Left renal cortex interstitium (tissue), 4 donors: ENCODE measurements around the gene RGS12. TPM values are rescaled to one million over a fixed set of nuclear protein-coding genes. Genes with fewer than 3 reads are reported as not detected.
A peak's percentile ranks its signal among the peaks of the same experiment; 100 is the strongest.
"Not testable (repeated sequence)": the region's sequence is repeated elsewhere in the genome, so short reads cannot be mapped to it uniquely, and the experiment has no call there.

Experiments used
- DNase-seq, 4 donors: peaks; one replicate each; pipeline ENCODE4 v3.0.0-alpha.2; 2013; ENCODE audit warnings: low read depth in 4 of 4, low spot score in 2 of 4, missing footprints in 1 of 4
- polyA plus RNA-seq, 4 donors: library from polyadenylated mRNA; unstranded; fragments of 120-200 nt; gene quantifications; one replicate each; pipeline ENCODE4 v1.2.1, GENCODE V29; 2013; ENCODE audit not compliant: insufficient read length in 4 of 4

Gene RGS12
- polyA plus RNA-seq, 4 donors: 31.4 to 64.4 (median 50.5) TPM

DNA sequence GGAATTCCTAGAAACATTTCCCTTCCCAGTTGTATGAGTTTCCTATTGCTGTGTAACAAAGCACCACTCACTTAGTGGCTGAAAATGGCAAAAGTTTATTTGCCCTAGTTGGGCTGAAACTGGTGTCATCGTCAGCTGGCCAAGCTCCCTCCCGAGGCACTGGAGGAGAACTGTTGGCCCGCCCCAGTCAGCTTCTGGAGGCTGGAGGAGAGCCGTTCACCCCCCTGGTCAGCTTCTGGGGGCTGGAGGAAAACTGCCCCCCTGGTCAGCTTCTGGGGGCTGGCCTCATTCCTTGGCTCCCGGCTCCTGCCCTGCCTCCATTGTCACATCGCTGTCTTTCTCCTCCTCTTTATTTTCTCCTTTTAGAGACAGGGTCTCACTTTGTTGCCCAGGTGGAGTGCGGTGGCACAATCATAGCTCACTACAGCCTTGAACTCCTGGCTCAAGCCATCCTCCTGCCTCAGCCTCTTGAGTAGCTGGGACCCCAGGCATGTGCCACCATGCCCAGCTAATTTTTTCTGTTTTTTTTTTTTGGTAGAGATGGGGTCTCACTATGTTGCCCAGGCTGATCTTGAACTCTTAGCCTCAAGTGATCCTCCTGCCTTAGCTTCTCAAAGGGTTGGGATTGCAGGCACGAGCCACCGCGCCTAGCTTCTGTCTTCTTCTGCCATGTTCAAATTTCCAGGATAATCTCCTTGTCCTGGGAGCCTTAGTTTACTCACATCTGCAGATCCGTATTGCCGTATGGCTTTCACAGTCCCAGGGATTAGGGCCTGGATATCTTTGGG is 3.2 kb downstream of the RGS12 start:
- no peak for DNase-seq

GRCh38 chr4:3296651-3297050 is 3.8 kb downstream of the RGS12 start:
- DNase-seq: no peak

GRCh38 chr4:3297066-3297859 is 4.4 kb downstream of the RGS12 start:
- DNase-seq: no peak

- DNase-seq: no peak
Observed at GRCh38 chr4:3299122-3299975, 6.5 kb downstream of the RGS12 start.

GRCh38 chr4:3299976-3300671 is 7.3 kb downstream of the RGS12 start:
- DNase-seq: no peak

- DNase-seq: not testable (repeated sequence)
Observed at GRCh38 chr4:3300882-3301281, 8.1 kb downstream of the RGS12 start.

DNA sequence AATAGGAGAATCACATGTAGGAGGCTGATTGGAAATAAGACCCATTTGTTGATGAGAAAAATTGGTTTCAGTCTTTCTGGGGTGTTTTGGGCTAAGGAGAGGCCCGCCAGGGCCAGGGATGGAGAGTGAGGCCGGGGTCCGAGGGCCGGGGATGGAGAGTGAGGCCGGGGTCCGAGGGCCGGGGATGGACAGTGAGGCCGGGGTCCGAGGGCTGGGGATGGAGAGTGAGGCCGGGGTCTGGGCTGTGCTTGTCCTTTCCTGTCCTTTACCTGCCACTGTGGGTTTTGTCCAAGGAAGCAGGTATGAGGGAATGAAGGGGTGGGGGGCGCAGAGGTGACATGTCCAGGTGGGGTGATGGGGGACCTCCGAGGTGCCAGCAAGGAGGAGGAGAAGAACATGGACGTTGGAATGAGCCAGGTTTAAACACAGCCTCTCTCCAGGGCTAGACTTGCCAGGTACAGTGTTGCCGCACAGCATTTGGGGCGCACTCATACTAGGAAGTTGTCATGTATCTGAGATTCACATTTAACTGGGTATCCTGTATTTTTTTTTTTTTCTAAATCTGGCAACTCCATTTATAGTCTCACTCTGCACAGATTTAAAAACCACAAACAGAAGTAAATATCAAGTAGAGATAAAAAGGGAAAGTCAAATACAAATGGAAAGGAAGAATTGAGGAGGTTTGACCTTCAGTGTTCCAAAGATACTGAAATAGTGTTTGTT is 8.8 kb downstream of the RGS12 start:
- no peak for DNase-seq

- no peak for DNase-seq
Observed at GRCh38 chr4:3302173-3302785, 9.5 kb downstream of the RGS12 start.

DNA sequence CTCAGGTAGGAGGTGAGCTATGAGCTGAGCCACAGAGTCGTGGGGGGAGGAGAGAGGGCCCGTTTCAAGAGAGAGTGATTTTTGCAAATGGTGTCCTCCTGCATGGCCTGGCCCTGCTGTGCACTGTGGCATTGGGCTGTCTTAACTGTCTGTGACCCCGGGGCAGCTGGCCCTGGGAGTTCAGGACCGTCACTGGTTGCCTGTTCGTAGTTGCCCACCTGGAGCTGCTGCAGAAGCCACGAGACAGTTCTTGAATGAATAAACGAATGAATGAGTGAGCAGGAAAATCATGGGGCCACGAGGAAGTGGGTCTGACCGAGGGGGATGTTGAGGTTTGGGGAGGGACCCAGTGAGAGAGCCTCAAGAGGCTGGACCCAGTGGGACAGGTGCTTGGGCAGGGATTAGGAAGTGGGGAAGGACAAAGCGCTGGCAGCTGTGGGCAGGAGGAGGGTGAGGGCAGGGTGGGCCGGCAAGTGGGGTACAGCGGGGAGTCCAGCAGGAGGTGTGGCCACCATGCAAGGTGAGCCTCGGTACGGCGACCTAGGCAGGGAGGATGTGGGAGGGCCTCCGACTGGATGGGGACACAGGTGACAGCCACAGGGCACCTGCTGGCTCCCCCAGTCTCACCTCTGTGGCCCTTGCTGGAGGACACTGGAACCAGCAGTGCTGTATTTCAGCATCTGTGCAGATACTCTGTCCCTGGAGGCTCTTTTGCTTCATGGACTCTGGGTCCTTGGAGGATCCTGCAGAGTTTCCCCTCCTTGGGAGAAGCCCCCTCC is 10.2 kb downstream of the RGS12 start:
- DNase-seq: no peak

DNA sequence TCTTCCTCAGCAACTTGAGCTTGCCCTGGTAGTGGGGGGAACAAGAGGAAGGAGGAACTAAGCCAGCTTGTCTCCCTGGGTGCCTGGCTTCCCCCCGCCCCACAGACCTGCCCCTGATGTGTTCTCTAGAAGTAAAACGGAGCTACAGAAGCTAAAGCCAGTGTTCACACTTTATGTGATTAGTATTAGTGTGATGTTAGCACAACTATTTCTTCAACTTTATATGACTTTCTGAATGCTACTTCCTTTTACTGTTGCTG is 10.7 kb downstream of the RGS12 start:
- no peak for DNase-seq

DNA sequence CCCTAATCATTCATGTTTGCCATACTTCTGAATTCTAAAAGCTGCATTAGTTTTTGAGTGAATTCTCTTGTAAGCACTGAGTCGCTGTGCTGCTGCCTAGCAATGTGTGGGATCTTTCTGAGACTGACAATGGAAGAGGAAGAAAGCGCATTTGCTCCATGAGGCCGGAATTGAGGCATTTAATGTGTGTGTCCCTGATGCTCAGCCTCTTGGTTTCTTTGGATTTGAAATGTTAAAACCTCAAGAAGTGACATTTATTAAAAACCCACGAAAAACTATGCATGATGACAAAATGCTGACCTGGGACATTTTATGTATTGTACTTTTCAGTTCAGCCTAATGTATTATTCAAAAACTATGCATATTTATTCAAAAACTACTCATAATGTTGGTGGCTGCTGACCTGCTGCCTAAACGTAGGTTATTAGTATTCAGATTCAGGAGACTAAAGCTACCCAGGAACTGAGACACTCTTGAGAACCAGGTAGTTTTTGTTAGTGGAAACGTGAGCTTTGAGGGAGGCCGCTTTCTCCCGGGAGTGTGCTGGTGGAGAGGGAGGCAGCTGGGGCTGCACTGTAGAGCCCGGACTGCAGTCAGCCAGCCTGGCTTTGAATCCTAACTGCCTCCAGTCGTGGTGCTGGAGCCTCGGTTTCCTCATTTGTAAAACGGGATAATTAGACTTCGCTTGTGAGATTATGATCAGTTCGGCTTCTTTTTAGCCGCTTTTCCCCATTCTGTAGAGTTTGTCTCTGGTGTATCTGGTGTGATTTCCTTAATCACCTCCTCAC is 11.3 kb downstream of the RGS12 start:
- no peak for DNase-seq

DNA sequence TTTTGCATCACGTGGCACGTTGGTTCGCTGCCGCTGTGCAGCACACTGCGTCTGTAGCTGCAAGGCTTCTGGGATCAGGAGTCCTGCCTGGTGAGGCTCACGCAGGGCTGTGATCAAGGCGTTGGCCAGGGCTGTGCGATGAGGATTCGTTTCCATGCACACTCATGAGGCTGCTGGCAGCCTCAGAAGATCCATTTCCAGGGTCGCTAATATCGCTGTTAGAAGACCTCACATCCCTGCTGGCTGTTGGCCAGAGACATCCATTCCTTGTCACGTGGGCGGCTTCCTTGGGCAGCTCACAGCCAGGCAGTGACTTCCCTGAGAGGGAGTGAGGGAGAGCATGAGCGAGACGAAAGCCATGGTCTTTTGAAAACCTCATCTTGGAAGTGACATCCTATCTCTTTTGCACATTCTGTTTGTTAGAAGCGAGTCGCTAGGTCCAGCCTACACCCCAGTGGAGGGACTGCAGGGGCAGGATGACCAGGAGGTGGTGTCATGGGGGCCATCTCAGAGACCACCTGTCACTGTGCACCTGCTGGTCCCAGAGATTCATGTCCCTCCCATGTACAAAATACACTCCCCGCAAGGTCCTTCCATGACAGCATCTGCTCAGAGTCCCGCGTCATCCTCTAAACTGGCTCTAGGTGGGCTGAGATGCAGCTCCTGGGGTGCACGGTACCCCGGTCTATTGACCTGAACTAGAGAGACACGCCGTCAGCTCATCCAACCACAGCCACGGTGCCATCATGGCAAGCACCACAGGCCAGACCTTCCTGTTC is 12.2 kb downstream of the RGS12 start:
- DNase-seq: peak in 1 of 4 donors; percentile 48

DNA sequence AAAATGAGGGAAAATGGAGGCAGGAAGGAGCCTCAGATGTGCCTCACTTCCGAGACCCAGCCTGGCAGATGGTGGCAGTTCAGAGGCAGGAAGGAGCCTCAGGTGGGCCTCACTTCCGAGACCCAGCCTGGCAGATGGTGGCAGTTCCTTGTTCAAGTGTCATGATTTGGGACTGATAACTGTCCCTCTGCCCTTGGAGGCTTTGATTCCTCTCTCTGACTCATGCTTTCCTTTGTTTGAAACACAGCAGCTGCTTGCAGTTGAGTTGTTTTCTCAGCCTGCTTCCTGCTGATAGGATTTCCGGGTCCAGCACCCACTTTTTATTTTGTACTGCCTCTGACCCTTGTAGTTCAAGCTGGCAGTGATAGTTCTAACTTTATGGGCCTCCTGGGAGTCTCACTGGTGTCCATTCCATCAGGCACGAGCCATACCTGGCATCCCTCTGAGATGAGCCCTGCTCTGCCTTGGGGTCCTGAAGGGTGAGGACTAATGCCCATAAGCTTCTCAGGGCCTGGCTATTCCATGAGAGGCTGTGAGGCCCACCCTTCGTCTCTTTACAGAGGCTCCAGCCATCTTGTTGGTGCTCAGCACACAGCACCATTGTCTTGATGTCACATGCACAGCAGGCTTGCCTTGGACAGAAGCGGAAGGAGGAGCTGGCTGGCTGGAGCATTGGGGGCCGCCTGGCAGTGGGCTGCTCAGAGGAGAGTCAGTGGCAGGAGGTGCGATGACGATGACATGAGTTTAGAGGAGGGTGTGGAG is 13.0 kb downstream of the RGS12 start:
- no peak for DNase-seq

DNA sequence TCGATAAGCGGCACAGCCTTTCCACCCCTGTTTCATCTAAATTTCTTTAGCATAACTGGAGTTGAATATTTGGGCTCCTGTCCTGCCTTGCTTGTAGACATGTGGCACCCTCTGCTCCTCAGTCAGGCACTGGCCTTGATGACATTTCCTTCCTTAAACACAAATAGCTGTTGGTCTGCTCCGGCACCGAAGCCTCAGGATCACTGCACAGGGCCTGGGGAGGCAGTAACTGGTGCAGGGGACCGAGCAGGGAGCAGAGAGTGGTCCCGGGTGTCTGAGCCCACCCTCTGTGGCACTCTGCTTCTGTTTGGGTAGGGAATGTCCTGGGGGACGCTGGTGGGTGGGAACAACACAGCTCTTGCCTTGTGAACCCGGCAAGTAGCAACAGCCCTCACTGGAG is 13.6 kb downstream of the RGS12 start:
- DNase-seq: no peak

DNA sequence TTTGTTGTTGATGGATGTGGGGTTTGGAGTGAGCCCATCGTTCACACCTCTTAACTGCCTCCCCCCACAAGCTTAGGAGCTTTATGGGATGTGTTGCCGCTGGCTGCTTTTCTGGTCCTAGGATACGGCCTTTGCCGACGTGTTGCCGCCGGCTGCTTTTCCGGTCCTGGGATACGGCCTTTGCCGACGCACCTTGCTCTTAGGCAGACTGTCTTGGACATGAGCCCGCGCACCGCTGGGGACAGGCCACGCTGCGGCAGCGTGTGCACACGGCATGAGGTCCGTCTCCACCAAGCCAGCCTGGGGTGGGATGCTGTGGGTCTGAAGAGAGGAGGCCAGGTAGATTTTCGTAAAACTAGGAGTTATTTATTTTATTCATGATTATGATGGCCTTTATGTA is 14.2 kb downstream of the RGS12 start:
- DNase-seq: no peak

- DNase-seq: no peak
Observed at GRCh38 chr4:3307486-3307885, 14.7 kb downstream of the RGS12 start.
